ENCODE results near the gene MRPS16.

DNA sequence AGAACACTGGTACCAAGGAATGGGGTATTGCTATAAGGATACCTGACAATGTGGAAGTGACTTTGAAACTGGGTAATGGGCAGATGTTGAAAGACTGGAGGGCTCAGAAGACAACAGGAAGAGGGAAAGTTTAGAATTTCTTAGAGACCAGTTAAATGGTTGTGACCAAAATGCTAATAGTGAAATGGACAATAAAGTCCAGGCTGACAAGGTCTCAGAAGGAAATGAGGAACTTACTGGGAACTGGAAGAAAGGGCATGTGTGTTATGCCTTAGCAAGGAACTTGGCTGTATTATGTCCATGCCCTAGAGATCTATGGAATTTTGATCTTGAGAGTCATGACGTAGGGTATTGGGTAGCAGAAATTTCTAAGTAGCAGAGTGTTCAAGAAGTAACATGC is 46.6 kb downstream of the MRPS16 start:
- TF ChIP-seq, protein P1, sequence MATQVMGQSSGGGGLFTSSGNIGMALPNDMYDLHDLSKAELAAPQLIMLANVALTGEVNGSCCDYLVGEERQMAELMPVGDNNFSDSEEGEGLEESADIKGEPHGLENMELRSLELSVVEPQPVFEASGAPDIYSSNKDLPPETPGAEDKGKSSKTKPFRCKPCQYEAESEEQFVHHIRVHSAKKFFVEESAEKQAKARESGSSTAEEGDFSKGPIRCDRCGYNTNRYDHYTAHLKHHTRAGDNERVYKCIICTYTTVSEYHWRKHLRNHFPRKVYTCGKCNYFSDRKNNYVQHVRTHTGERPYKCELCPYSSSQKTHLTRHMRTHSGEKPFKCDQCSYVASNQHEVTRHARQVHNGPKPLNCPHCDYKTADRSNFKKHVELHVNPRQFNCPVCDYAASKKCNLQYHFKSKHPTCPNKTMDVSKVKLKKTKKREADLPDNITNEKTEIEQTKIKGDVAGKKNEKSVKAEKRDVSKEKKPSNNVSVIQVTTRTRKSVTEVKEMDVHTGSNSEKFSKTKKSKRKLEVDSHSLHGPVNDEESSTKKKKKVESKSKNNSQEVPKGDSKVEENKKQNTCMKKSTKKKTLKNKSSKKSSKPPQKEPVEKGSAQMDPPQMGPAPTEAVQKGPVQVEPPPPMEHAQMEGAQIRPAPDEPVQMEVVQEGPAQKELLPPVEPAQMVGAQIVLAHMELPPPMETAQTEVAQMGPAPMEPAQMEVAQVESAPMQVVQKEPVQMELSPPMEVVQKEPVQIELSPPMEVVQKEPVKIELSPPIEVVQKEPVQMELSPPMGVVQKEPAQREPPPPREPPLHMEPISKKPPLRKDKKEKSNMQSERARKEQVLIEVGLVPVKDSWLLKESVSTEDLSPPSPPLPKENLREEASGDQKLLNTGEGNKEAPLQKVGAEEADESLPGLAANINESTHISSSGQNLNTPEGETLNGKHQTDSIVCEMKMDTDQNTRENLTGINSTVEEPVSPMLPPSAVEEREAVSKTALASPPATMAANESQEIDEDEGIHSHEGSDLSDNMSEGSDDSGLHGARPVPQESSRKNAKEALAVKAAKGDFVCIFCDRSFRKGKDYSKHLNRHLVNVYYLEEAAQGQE (IDR thresholded peaks at IDR 0.05; ENCODE audit: low read depth, low read length), result no peak
- TF ChIP-seq EZH2phosphoT487 (IDR thresholded peaks at IDR 0.05; ENCODE audit: borderline replicate concordance, low read depth), result no peak
- TF ChIP-seq TEAD4 (IDR thresholded peaks at IDR 0.05; ENCODE audit: borderline replicate concordance, insufficient read depth), result no peak
- TF ChIP-seq EP300 (IDR thresholded peaks at IDR 0.05; ENCODE audit: borderline replicate concordance in 1 of 2, low read depth in 1 of 2, low read length in 1 of 2), result no peak
- TF ChIP-seq, protein P2, sequence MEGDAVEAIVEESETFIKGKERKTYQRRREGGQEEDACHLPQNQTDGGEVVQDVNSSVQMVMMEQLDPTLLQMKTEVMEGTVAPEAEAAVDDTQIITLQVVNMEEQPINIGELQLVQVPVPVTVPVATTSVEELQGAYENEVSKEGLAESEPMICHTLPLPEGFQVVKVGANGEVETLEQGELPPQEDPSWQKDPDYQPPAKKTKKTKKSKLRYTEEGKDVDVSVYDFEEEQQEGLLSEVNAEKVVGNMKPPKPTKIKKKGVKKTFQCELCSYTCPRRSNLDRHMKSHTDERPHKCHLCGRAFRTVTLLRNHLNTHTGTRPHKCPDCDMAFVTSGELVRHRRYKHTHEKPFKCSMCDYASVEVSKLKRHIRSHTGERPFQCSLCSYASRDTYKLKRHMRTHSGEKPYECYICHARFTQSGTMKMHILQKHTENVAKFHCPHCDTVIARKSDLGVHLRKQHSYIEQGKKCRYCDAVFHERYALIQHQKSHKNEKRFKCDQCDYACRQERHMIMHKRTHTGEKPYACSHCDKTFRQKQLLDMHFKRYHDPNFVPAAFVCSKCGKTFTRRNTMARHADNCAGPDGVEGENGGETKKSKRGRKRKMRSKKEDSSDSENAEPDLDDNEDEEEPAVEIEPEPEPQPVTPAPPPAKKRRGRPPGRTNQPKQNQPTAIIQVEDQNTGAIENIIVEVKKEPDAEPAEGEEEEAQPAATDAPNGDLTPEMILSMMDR (IDR thresholded peaks at IDR 0.05), result no peak
- no peak for TF ChIP-seq YY1 (IDR thresholded peaks at IDR 0.05; ENCODE audit: low read depth)
- TF ChIP-seq, protein P3, sequence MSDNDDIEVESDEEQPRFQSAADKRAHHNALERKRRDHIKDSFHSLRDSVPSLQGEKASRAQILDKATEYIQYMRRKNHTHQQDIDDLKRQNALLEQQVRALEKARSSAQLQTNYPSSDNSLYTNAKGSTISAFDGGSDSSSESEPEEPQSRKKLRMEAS (IDR thresholded peaks at IDR 0.05; ENCODE audit: low read depth), result no peak
- no peak for TF ChIP-seq SMC3 (IDR thresholded peaks at IDR 0.05; ENCODE audit: low read depth, low read length)
- no peak for TF ChIP-seq MXI1 (IDR thresholded peaks at IDR 0.05; ENCODE audit: low read depth, low read length)

All from SK-N-SH (cell line).